H1 (cell line): ENCODE results near the gene RPS6KL1. TPM values are rescaled to one million over a fixed set of nuclear protein-coding genes. Genes with fewer than 3 reads are reported as not detected.
"Not testable (repeated sequence)": the region's sequence is repeated elsewhere in the genome, so short reads cannot be mapped to it uniquely, and the experiment has no call there.

Experiments
- CTCF ChIA-PET: fragments of 300-600 bp; sonication (Branson Sonifier 250); formaldehyde crosslinking; loops from one replicate; lab custom pipeline; 2021; ENCODE audit not compliant: partially characterized antibody; lab: Charles Lee
- POLR2A ChIA-PET: fragments of 300-600 bp; sonication (Branson Sonifier 250); formaldehyde crosslinking; loops from one replicate; lab custom pipeline; 2021; ENCODE audit warnings: inconsistent platforms; ENCODE audit not compliant: partially characterized antibody; lab: Charles Lee
- DNase-seq, 2 experiments: peaks; one replicate each; pipeline versions ENCODE4 v3.0.0 to v3.0.0-alpha.2; 2010 to 2022; ENCODE audit warnings: low spot score in 2 of 2, low read depth in 1 of 2, mixed read lengths in 1 of 2
- FAIRE-seq: peaks from 2 replicates; lab custom pipeline; 2011; peaks lifted over from hg19 to GRCh38; lab: Jason Lieb, UNC
- H2AFZ ChIP-seq: 2 replicates; pipeline ENCODE4 v1.8.1; 2012; ENCODE audit warnings: low read length, inconsistent platforms
- H2AK5ac ChIP-seq: 2 replicates; pipeline ENCODE4 v1.6.1; 2013; ENCODE audit warnings: low read depth, low read length
- H2BK120ac ChIP-seq: replicated peaks from 2 replicates; pipeline ENCODE3; 2013; ENCODE audit warnings: low read depth, low read length, inconsistent platforms
- H2BK12ac ChIP-seq: 2 replicates; pipeline ENCODE4 v1.6.1; 2013; ENCODE audit warnings: low read depth, low read length
- H2BK15ac ChIP-seq: 2 replicates; pipeline ENCODE4 v1.6.1; 2013; ENCODE audit warnings: low read length
- H2BK20ac ChIP-seq: 2 replicates; pipeline ENCODE4 v1.6.1; 2013; ENCODE audit warnings: low read length
- H2BK5ac ChIP-seq: 2 replicates; pipeline ENCODE4 v1.6.1; 2013; ENCODE audit warnings: low read depth, low read length
- H3K14ac ChIP-seq: 2 replicates; pipeline ENCODE4 v1.6.1; 2013; ENCODE audit warnings: inconsistent platforms; ENCODE audit not compliant: insufficient read length
- H3K18ac ChIP-seq: 2 replicates; pipeline ENCODE4 v1.6.1; 2013; ENCODE audit warnings: low read length; ENCODE audit errors: extremely low read depth
- H3K23ac ChIP-seq: 2 replicates; pipeline ENCODE4 v1.6.1; 2013; ENCODE audit warnings: inconsistent platforms; ENCODE audit not compliant: insufficient read length
- H3K23me2 ChIP-seq: 2 replicates; pipeline ENCODE4 v1.6.1; 2013; ENCODE audit warnings: low read depth, low read length
- H3K27ac ChIP-seq: 2 replicates; pipeline ENCODE4 v1.6.1; 2011; ENCODE audit warnings: low read depth, low read length, inconsistent platforms
- H3K27me3 ChIP-seq, 4 experiments: replicated peaks in 1 of 4; 1 replicate in 1 of 4; 2 replicates in 3 of 4; pipeline versions ENCODE4 v1.6.1 to v1.8.1; 2011 to 2013; ENCODE audit warnings: low read length in 3 of 4, mild to moderate bottlenecking in 3 of 4, inconsistent platforms in 2 of 4, mixed read lengths in 2 of 4, moderate library complexity in 1 of 4; ENCODE audit not compliant: control insufficient read depth in 3 of 4, insufficient read depth in 3 of 4; ENCODE audit errors: extremely low read depth in 1 of 4
- H3K36me3 ChIP-seq, 4 experiments: 2 replicates each; pipeline versions ENCODE4 v1.6.1 to v1.8.1; 2011 to 2013; ENCODE audit warnings: mild to moderate bottlenecking in 4 of 4, low read length in 3 of 4, moderate library complexity in 2 of 4, control low read depth in 1 of 4, inconsistent platforms in 1 of 4; ENCODE audit not compliant: insufficient read depth in 4 of 4, control insufficient read depth in 2 of 4
- H3K4ac ChIP-seq: replicated peaks from 2 replicates; pipeline ENCODE3; 2013; ENCODE audit warnings: low read length, low read depth, mixed read lengths, inconsistent platforms; ENCODE audit not compliant: insufficient read length
- H3K4me1 ChIP-seq, 4 experiments: replicated peaks in 1 of 4; 1 replicate in 1 of 4; 2 replicates in 3 of 4; pipeline versions ENCODE4 v1.6.1 to v1.8.1; 2011 to 2013; ENCODE audit warnings: low read length in 3 of 4, inconsistent platforms in 2 of 4, mixed read lengths in 1 of 4; ENCODE audit not compliant: insufficient read depth in 4 of 4, control insufficient read depth in 3 of 4
- H3K4me2 ChIP-seq, 2 experiments: 2 replicates each; pipeline versions ENCODE4 v1.6.1 to v1.8.1; 2011 to 2013; ENCODE audit warnings: low read depth in 2 of 2, low read length in 2 of 2, control low read depth in 1 of 2, inconsistent platforms in 1 of 2, mild to moderate bottlenecking in 1 of 2; ENCODE audit not compliant: insufficient read depth in 1 of 2
- H3K4me3 ChIP-seq, 4 experiments: fragments of 200-600, 300-600 bp in 1 of 4; sonication (generic), shearing (Covaris generic), sonication (Bioruptor Twin) in 1 of 4; 2 replicates each; pipeline versions ENCODE4 v1.5.1 to v1.8.1; 2011 to 2016; ENCODE audit warnings: low read length in 4 of 4, low read depth in 3 of 4, control low read depth in 2 of 4, inconsistent platforms in 2 of 4, mild to moderate bottlenecking in 2 of 4, mixed read lengths in 1 of 4, moderate library complexity in 1 of 4; ENCODE audit not compliant: insufficient read depth in 2 of 4; ENCODE audit errors: extremely low read depth in 1 of 4
- H3K56ac ChIP-seq: replicated peaks from 2 replicates; pipeline ENCODE3; 2013; ENCODE audit warnings: low read depth, mild to moderate bottlenecking, mixed read lengths, low read length, inconsistent platforms; ENCODE audit not compliant: insufficient read length
- H3K79me1 ChIP-seq: 2 replicates; pipeline ENCODE4 v1.6.1; 2013; ENCODE audit warnings: low read depth, low read length, control low read depth
- H3K79me2 ChIP-seq, 2 experiments: 2 replicates each; pipeline versions ENCODE4 v1.6.1 to v1.8.1; 2012 to 2013; ENCODE audit warnings: low read length in 2 of 2, mild to moderate bottlenecking in 2 of 2, inconsistent platforms in 1 of 2; ENCODE audit not compliant: insufficient read depth in 2 of 2, control insufficient read depth in 1 of 2
- H3K9ac ChIP-seq, 4 experiments: replicated peaks in 1 of 4; 1 replicate in 1 of 4; 2 replicates in 3 of 4; pipeline versions ENCODE4 v1.6.1 to v1.8.1; 2011 to 2013; ENCODE audit warnings: low read depth in 3 of 4, low read length in 3 of 4, control low read depth in 2 of 4, mild to moderate bottlenecking in 2 of 4, moderate library complexity in 2 of 4, inconsistent platforms in 1 of 4; ENCODE audit errors: extremely low read depth in 1 of 4
- H3K9me3 ChIP-seq, 2 experiments: 2 replicates each; pipeline versions ENCODE4 v1.6.1 to v1.8.1; 2012 to 2013; ENCODE audit warnings: mild to moderate bottlenecking in 2 of 2, moderate library complexity in 2 of 2, control low read depth in 1 of 2, inconsistent platforms in 1 of 2, low read depth in 1 of 2, low read length in 1 of 2, mixed read lengths in 1 of 2; ENCODE audit not compliant: insufficient read depth in 2 of 2
- H4K20me1 ChIP-seq, 2 experiments: replicated peaks in 1 of 2; 2 replicates each; pipeline versions ENCODE3 to v1.8.1; 2011 to 2013; ENCODE audit warnings: inconsistent platforms in 2 of 2, low read length in 2 of 2, mild to moderate bottlenecking in 1 of 2; ENCODE audit not compliant: insufficient read depth in 2 of 2, control insufficient read depth in 1 of 2
- H4K5ac ChIP-seq: 2 replicates; pipeline ENCODE4 v1.6.1; 2013; ENCODE audit warnings: low read length, low read depth, mixed read lengths, inconsistent platforms; ENCODE audit not compliant: insufficient read length
- H4K8ac ChIP-seq: 2 replicates; pipeline ENCODE4 v1.8.0; 2013; ENCODE audit warnings: mild to moderate bottlenecking, moderate library complexity, low read length, inconsistent platforms; ENCODE audit not compliant: insufficient read depth; ENCODE audit errors: extremely low read depth
- H4K91ac ChIP-seq: replicated peaks from 2 replicates; pipeline ENCODE3; 2013; ENCODE audit warnings: low read length, mixed read lengths, inconsistent platforms; ENCODE audit not compliant: insufficient read length
- USF2 ChIP-seq: IDR thresholded peaks from 2 replicates; pipeline ENCODE4 v1.6.1; 2011; ENCODE audit warnings: low read length, improper control_type of control experiment
- WGBS, 2 experiments: shearing (Covaris generic) in 1 of 2; methylation state at CpG; one replicate each; pipeline versions ENCODE4 v1.1.6 to v1.1.7; 2013 to 2015; ENCODE audit warnings: low lambda C conversion rate in 2 of 2, mixed read lengths in 2 of 2, inconsistent platforms in 1 of 2, low coverage in 1 of 2, missing lambda C conversion rate in 1 of 2; ENCODE audit not compliant: insufficient replicate concordance in 2 of 2, insufficient coverage in 1 of 2, insufficient read length in 1 of 2; ENCODE audit errors: extremely low coverage in 1 of 2, missing lambda C conversion rate in 1 of 2; 5-methylcytosine and 5-hydroxymethylcytosine counted together
- polyA plus RNA-seq, 7 experiments: library from polyadenylated mRNA; depleted of rRNA in 3 of 7; stranded (reverse) in 5 of 7; unstranded in 2 of 7; fragments of >200 nt in 5 of 7; fragments of 200-250 nt in 2 of 7; gene quantifications; 1 replicate in 5 of 7; 2 replicates in 1 of 7; 4 replicates in 1 of 7; pipeline versions ENCODE4 v1.2.1 to v1.2.3, GENCODE V29; 2011 to 2013; ENCODE audit warnings: missing spikeins in 2 of 7, mixed read lengths in 2 of 7
- total RNA-seq: library from RNA; stranded (reverse); fragmentation: NEBNext Ultra II Directional; extraction: Animal tissue kit (Norgen Biotek cat#: 25700); gene quantifications from 2 replicates; pipeline ENCODE4 v1.2.1, GENCODE V29; 2021

RPS6KL1 gene
- total and polyA plus RNA-seq, 2 of the 8 experiments (the other 6 are each of a cell fraction or from before 2014, with no cell fraction given), result 9.8 to 13.8 TPM

DNA sequence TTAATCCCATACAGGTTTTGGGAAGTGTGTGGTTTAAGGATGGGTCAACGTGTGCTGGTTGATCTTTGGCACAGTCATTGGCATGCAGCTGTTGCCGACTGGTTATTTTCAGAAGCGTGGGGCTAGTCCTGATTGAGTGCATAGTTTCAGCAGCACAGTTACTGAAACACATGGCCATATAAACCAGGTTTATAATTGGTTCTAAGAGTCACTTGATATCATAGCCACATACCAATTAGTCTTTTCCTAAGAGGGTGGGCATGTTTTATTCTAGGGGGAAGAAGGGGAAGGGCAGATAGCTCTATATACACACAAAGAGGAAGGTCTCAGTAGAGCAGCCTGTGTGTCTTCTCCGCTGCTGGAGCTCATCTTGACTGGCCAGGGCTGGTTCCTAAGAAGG is 11.0 kb upstream of the RPS6KL1 start (continued):
- no peak for TF ChIP-seq USF2

- H4K20me1 ChIP-seq, H4K91ac ChIP-seq, H4K8ac ChIP-seq, H3K36me3 ChIP-seq, H3K18ac ChIP-seq, H3K79me2 ChIP-seq, H2BK20ac ChIP-seq, DNase-seq, H3K79me1 ChIP-seq, H2AFZ ChIP-seq, H3K27me3 ChIP-seq, H3K23ac ChIP-seq, H3K4me1 ChIP-seq, FAIRE-seq, H4K5ac ChIP-seq, H3K27ac ChIP-seq, H3K9ac ChIP-seq, H3K56ac ChIP-seq, POLR2A ChIA-PET, H2BK120ac ChIP-seq, H2AK5ac ChIP-seq, H3K14ac ChIP-seq, H2BK12ac ChIP-seq, H3K4me3 ChIP-seq, H3K23me2 ChIP-seq, H2BK15ac ChIP-seq, H2BK5ac ChIP-seq, H3K4me2 ChIP-seq, H3K9me3 ChIP-seq, H3K4ac ChIP-seq: not testable (repeated sequence)
- 97% methylated on average over 2 of the region's 4 CpGs; no CpG with 5 or more reads in 1 of the 2 experiments for WGBS, 2 experiments
- CTCF ChIA-PET, result interaction anchor here (4.2 to 7.1 kb wide), 2 partner anchors 13 to 26 kb away, joined by 26 to 62 read pairs; no protein-coding TSS in a partner anchor
These were observed 9.9 kb upstream of the RPS6KL1 start for GRCh38 chr14:74932936-74933335.
